Endothelial cell (in vitro differentiated cells): ENCODE measurements around the gene NAV3. TPM values are rescaled to one million over a fixed set of nuclear protein-coding genes. Genes with fewer than 3 reads are reported as not detected.

Experiments used
- DNase-seq: peaks from one replicate; pipeline ENCODE4 v3.0.0; 2021; ENCODE audit warnings: low spot score
- H3K27ac Mint-ChIP-seq: one replicate; pipeline ENCODE4 v1.8.0; 2021; ENCODE audit warnings: mixed read lengths, inconsistent platforms; ENCODE audit not compliant: unreplicated experiment
- H3K27me3 Mint-ChIP-seq: one replicate; pipeline ENCODE4 v1.8.0; 2021; ENCODE audit warnings: mild to moderate bottlenecking, moderate library complexity, mixed read lengths, inconsistent platforms; ENCODE audit not compliant: unreplicated experiment
- H3K36me3 Mint-ChIP-seq: one replicate; pipeline ENCODE4 v1.8.0; 2021; ENCODE audit warnings: mild to moderate bottlenecking, low read depth, mixed read lengths, inconsistent platforms; ENCODE audit not compliant: unreplicated experiment
- H3K4me1 Mint-ChIP-seq: one replicate; pipeline ENCODE4 v1.8.0; 2021; ENCODE audit warnings: mild to moderate bottlenecking, mixed read lengths, inconsistent platforms; ENCODE audit not compliant: unreplicated experiment
- H3K4me3 Mint-ChIP-seq: one replicate; pipeline ENCODE4 v1.8.0; 2021; ENCODE audit warnings: mild to moderate bottlenecking, mixed read lengths, inconsistent platforms; ENCODE audit not compliant: unreplicated experiment
- H3K9me3 Mint-ChIP-seq: one replicate; pipeline ENCODE4 v1.8.0; 2021; ENCODE audit warnings: mixed read lengths, inconsistent platforms; ENCODE audit not compliant: unreplicated experiment
- total RNA-seq: library from RNA; stranded (reverse); fragmentation: NEBNext Ultra II Directional; extraction: Animal tissue kit (Norgen Biotek cat#: 25700); gene quantifications from one replicate; pipeline ENCODE4 v1.2.1, GENCODE V29; 2021; ENCODE audit not compliant: unreplicated experiment
- TF ChIP-seq, protein P1 (sequence below): fragments of 200-600 bp; sonication (generic); IDR thresholded peaks from one replicate; pipeline ENCODE4 v1.5.0; 2021; ENCODE audit warnings: antibody characterized with exemption; ENCODE audit not compliant: unreplicated experiment

NAV3 gene
- total RNA-seq, 1 donor from 2014 or later = 20.3 TPM

DNA sequence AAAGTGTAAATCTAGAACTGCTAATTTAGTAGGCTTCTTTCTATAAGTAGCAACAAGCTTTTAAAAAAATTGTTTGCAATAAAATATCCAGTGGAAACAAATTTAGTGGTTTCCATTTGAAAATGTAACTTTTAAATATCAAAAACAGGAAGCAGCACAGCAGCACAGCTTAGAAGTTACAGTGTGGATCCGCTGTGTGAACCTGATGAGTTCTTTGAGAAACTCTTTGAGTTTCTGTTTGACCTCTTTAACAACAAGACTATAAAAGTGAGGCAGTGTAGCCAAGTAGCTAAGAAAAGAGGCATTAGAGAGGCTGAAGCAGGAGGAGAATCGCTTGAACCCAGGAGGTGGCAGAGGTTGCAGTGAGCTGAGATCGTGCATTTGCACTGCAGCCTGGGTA, 178.3 kb downstream of the NAV3 start:
- H3K4me3 Mint-ChIP-seq = no peak overlapping the region
- no peaks in the 10 kb centered on the region for H3K36me3 Mint-ChIP-seq
- TF ChIP-seq, protein P1, sequence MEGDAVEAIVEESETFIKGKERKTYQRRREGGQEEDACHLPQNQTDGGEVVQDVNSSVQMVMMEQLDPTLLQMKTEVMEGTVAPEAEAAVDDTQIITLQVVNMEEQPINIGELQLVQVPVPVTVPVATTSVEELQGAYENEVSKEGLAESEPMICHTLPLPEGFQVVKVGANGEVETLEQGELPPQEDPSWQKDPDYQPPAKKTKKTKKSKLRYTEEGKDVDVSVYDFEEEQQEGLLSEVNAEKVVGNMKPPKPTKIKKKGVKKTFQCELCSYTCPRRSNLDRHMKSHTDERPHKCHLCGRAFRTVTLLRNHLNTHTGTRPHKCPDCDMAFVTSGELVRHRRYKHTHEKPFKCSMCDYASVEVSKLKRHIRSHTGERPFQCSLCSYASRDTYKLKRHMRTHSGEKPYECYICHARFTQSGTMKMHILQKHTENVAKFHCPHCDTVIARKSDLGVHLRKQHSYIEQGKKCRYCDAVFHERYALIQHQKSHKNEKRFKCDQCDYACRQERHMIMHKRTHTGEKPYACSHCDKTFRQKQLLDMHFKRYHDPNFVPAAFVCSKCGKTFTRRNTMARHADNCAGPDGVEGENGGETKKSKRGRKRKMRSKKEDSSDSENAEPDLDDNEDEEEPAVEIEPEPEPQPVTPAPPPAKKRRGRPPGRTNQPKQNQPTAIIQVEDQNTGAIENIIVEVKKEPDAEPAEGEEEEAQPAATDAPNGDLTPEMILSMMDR = no peak
- no peaks in the 10 kb centered on the region for H3K9me3 Mint-ChIP-seq
- no peak overlapping the region for H3K27ac Mint-ChIP-seq
- no peaks in the 10 kb centered on the region for H3K4me1 Mint-ChIP-seq
- H3K27me3 Mint-ChIP-seq = peaks cover 1% of the 10 kb centered on the region
- no peak for DNase-seq

DNA sequence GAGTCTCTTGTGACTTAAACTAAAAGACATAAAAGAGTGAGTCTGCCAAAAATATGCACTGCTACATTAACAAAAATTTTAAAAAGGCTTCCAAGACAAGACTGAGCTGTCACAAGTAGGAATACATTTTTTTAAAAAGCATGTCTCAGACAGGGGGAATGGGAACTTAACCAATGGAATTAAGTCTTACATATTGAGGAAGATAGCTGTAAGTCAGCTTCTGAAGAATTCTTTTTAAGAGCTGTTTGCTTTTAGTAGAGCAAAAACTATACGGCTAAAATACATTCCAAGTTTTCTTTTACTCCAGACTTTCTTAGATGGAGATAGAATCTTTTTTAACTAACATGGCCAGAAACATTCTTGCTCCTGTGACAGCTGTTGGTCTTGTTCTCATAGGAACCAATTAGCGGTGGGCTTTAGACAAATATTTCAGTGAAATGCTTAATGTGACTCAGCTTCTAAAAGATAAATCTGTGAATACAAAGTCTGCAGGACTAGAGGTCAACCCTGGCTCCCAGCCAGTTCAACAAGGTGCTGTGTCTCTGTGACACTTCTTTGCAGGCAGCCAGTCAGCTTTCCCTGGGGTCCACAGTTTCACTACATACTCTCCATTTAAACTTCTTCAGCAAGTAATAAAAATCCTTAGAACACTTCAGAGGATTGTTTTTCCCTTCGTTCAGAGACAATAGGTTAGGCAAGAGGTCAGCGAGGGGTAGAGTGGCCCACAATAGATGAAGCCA, 187.6 kb downstream of the NAV3 start:
- no peaks in the 10 kb centered on the region for H3K36me3 Mint-ChIP-seq
- H3K9me3 Mint-ChIP-seq = no peaks in the 10 kb centered on the region
- TF ChIP-seq, protein P1 = no peak
- no peak overlapping the region for H3K27ac Mint-ChIP-seq
- no peak for DNase-seq
- no peaks in the 10 kb centered on the region for H3K4me1 Mint-ChIP-seq
- no peak overlapping the region for H3K4me3 Mint-ChIP-seq
- H3K27me3 Mint-ChIP-seq = no peaks in the 10 kb centered on the region

DNA sequence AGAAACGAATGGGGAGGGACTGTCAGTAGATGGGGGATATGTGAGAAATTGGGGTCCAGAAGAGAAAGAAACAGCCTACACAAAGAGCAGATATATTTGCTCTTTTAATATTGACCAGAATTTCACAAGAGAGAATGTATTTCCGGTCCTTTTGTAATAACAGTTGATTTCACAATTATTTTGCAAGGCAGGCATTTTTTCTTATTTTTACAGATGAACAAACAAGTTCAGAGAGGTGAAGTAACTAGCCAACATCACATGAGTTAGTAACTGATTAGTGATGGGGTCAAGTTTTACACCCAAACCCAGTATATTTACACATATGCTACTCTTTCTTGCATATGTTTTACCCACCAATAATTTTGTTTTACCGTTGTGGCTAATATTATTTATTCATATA, 188.2 kb downstream of the NAV3 start:
- H3K36me3 Mint-ChIP-seq = no peaks in the 10 kb centered on the region
- no peaks in the 10 kb centered on the region for H3K27me3 Mint-ChIP-seq
- no peaks in the 10 kb centered on the region for H3K9me3 Mint-ChIP-seq
- no peaks in the 10 kb centered on the region for H3K4me1 Mint-ChIP-seq
- TF ChIP-seq, protein P1 = no peak
- no peak overlapping the region for H3K27ac Mint-ChIP-seq
- DNase-seq = no peak
- no peak overlapping the region for H3K4me3 Mint-ChIP-seq

DNA sequence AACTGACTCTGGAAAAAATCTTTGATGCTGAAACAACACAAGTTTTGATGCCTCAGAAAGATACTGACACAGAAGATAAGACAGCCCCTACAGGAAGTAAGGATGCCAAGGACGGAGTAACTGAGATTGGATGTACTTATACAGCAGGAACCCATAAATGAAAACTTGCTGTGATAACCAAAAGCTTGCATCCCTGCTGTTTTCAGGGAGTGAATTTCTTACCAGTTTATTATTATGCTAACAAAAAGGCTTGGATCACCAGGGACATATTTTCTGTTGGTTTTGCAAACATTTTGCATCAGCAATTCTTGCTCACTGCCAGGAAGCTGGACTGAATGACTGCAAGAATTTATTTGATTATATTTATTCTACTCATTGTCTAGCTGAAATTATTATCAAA, 197.7 kb downstream of the NAV3 start:
- H3K9me3 Mint-ChIP-seq = no peaks in the 10 kb centered on the region
- H3K27me3 Mint-ChIP-seq = no peaks in the 10 kb centered on the region
- no peak overlapping the region for H3K27ac Mint-ChIP-seq
- H3K4me1 Mint-ChIP-seq = no peaks in the 10 kb centered on the region
- no peak overlapping the region for H3K4me3 Mint-ChIP-seq
- TF ChIP-seq, protein P1 = no peak
- DNase-seq = no peak
- no peaks in the 10 kb centered on the region for H3K36me3 Mint-ChIP-seq

DNA sequence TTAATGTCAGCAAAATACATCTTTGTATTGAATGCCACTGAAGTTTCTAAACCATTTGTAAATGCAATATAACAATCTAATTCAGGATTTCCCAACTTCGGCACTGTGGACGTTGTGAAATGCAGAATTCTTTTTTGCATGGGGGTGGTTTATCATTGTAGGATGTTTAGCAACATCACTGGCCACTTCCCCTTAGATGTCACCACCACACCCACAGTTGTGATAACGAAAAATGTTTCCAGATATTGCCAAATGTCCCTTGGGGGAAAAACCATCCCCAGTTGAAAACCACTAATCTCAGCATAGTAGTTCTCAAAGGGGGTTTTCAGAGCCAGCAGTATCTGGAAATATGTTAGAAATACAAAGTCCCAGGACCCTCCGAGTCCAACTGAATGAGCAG, 203.3 kb downstream of the NAV3 start:
- H3K9me3 Mint-ChIP-seq = no peaks in the 10 kb centered on the region
- no peak for DNase-seq
- no peak overlapping the region for H3K27ac Mint-ChIP-seq
- H3K36me3 Mint-ChIP-seq = no peaks in the 10 kb centered on the region
- H3K4me1 Mint-ChIP-seq = no peaks in the 10 kb centered on the region
- TF ChIP-seq, protein P1 = no peak
- peaks cover 1% of the 10 kb centered on the region for H3K27me3 Mint-ChIP-seq
- no peak overlapping the region for H3K4me3 Mint-ChIP-seq
